Hematopoietic multipotent progenitor cell (in vitro differentiated cells): ENCODE measurements around the gene NECAB2. TPM values are rescaled to one million over a fixed set of nuclear protein-coding genes. Genes with fewer than 3 reads are reported as not detected.

Experiments used
- DNase-seq, 3 donors: peaks; one replicate each; pipeline ENCODE4 v3.0.0-alpha.2; 2011 to 2015; ENCODE audit warnings: low read depth in 2 of 3, low spot score in 2 of 3
- small RNA-seq: library from RNA; depleted of rRNA; stranded (forward); fragments of <200 nt; gene quantifications from one replicate; pipeline ENCODE3, GENCODE V24; 2012
- total RNA-seq: library from RNA; depleted of rRNA; stranded (reverse); fragments of >200 nt; gene quantifications from one replicate; pipeline ENCODE4 v1.2.3, GENCODE V29; 2012

NECAB2 gene
- total RNA-seq, 1 donor, result not detected

- no peak for DNase-seq
These were observed 73.8 kb downstream of the NECAB2 start for GRCh38 chr16:84041881-84042280.

- DNase-seq, result no peak
These were observed 74.3 kb downstream of the NECAB2 start, which contains the start of gene SLC38A8 for GRCh38 chr16:84042308-84042878. Gene SLC38A8 (minus strand): TSS chr16:84042795. CDS start chr16:84042157, 638 bp downstream.

- no peak for DNase-seq
These were observed 74.9 kb downstream of the NECAB2 start for GRCh38 chr16:84042879-84043485.

GRCh38 chr16:84043486-84044117 lies 75.6 kb downstream of the NECAB2 start:
- peak in 2 of 3 donors; percentile 14 to 27 for DNase-seq

DNA sequence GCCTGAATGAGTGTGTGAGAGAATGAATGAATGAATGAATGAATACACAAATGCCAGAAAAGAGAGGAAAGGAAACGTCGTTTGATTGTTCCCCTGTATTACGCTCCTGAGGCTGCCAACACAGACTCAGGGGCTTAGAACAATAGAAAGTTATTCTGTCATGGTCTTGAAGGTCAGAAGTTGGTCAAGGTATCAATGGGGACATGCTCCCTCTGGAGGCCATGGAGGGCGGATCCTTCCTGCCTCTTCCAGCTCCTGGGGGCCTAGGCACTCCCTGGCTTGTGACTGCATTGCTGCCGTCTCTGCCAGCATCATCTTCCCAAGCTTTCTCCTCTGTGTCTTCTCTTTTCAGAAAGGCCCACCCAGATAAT lies 76.1 kb downstream of the NECAB2 start:
- peak in 1 of 3 donors; percentile 23 for DNase-seq

GRCh38 chr16:84045001-84045817 lies 77.2 kb downstream of the NECAB2 start:
- DNase-seq, result no peak

- no peak for DNase-seq
These were observed 77.9 kb downstream of the NECAB2 start for GRCh38 chr16:84045818-84046470.

GRCh38 chr16:84047206-84047605 lies 79.2 kb downstream of the NECAB2 start:
- DNase-seq, result no peak

- DNase-seq, result no peak
These were observed 79.6 kb downstream of the NECAB2 start for GRCh38 chr16:84047626-84048025.

- no peak for DNase-seq
These were observed 80.2 kb downstream of the NECAB2 start for GRCh38 chr16:84048270-84048669.

GRCh38 chr16:84048871-84049270 lies 80.8 kb downstream of the NECAB2 start:
- no peak for DNase-seq

- no peak for DNase-seq
These were observed 81.5 kb downstream of the NECAB2 start for GRCh38 chr16:84049403-84050060.

GRCh38 chr16:84050316-84050715 lies 82.3 kb downstream of the NECAB2 start:
- no peak for DNase-seq

DNA sequence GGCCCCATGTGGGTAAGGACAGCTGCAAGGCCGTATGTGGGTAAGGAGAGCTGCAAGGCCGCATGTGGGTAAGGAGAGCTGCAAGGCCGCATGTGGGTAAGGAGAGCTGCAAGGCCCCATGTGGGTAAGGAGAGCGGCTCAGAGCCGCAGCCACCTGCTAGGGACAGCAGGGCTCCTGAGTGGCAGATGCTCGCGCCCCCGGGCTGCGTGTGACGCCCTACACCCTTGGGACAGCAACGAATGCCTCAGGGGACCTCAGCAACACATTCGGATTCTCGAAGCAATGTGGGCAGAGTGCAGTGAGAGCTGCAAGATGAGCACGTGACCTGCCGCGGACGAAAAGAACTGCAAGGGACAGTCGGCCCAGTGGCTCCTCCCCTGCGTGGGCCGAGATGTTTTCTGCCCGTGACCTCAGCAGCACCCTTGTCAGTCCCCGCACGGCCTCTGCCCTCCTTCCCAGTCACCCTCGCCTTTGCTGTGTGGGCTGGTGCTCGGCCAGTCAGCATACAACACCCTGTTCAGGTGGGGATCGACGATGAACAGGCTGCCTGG lies 84.1 kb downstream of the NECAB2 start:
- no peak for DNase-seq

Small RNAs within 50 kb of the gene (small RNA-seq; reads per million reads assigned to genes)
- not detected for gene RNA5SP432

Other genes with a start within 250 kb of the NECAB2 start
- gene HSBP1, start 160.3 kb upstream of the NECAB2 start, total RNA-seq, result 28.0 TPM
- gene MLYCD, start 69.1 kb upstream of the NECAB2 start, total RNA-seq, result 7.8 TPM
- gene OSGIN1, start 15.0 kb upstream of the NECAB2 start, total RNA-seq, result 0.81 TPM
- not detected for gene SLC38A8, start 74.6 kb downstream of the NECAB2 start, total RNA-seq
- gene MBTPS1, start 148.7 kb downstream of the NECAB2 start, total RNA-seq, result 52.8 TPM
- 9.4 TPM for gene HSDL1, start 176.9 kb downstream of the NECAB2 start, total RNA-seq
- gene DNAAF1, start 177.1 kb downstream of the NECAB2 start, total RNA-seq, result under 0.01 TPM
- gene TAF1C, start 218.8 kb downstream of the NECAB2 start, total RNA-seq, result 45.5 TPM
- not detected for gene ADAD2, start 222.9 kb downstream of the NECAB2 start, total RNA-seq